HepG2 (cell line): ENCODE data around the gene WDR20. TPM values are rescaled to one million over a fixed set of nuclear protein-coding genes. Genes with fewer than 3 reads are reported as not detected.

Experiments
- ELF1 ChIP-seq: sonication (generic); formaldehyde crosslinking; IDR thresholded peaks from 2 replicates; pipeline ENCODE4 v1.4.0; 2020; ENCODE audit warnings: missing genetic modification reagents
- HHEX ChIP-seq: IDR thresholded peaks from 2 replicates; pipeline ENCODE4 v1.6.1; 2016; ENCODE audit warnings: control low read depth
- REPIN1 ChIP-seq: sonication (generic); formaldehyde crosslinking; IDR thresholded peaks from 2 replicates; pipeline ENCODE4 v1.8.0; 2022; ENCODE audit warnings: missing genetic modification reagents, low read depth, mild to moderate bottlenecking, borderline replicate concordance
- SALL2 ChIP-seq: sonication (generic); formaldehyde crosslinking; IDR thresholded peaks from 2 replicates; pipeline ENCODE4 v1.8.1; 2023; ENCODE audit warnings: mild to moderate bottlenecking, missing genetic modification reagents, inconsistent platforms
- ZKSCAN5 ChIP-seq: sonication (generic); formaldehyde crosslinking; IDR thresholded peaks from 2 replicates; pipeline ENCODE4 v1.5.1; 2020; ENCODE audit warnings: mild to moderate bottlenecking, missing genetic modification reagents
- ZNF234 ChIP-seq: sonication (generic); formaldehyde crosslinking; conservative IDR thresholded peaks from 2 replicates; pipeline ENCODE4 v1.5.1; 2020; ENCODE audit warnings: mild to moderate bottlenecking, missing genetic modification reagents
- ZNF354B ChIP-seq: sonication (generic); formaldehyde crosslinking; IDR thresholded peaks from 2 replicates; pipeline ENCODE4 v1.8.0; 2022; ENCODE audit warnings: mild to moderate bottlenecking, missing genetic modification reagents
- ZNF484 ChIP-seq: sonication (generic); formaldehyde crosslinking; IDR thresholded peaks from 2 replicates; pipeline ENCODE4 v1.5.1; 2020; ENCODE audit warnings: mild to moderate bottlenecking, low read depth, missing genetic modification reagents, borderline replicate concordance
- ZNF615 ChIP-seq: sonication (generic); formaldehyde crosslinking; IDR thresholded peaks from 2 replicates; pipeline ENCODE4 v1.5.0; 2020; ENCODE audit warnings: mild to moderate bottlenecking, missing genetic modification reagents, borderline replicate concordance
- ZNF720 ChIP-seq: sonication (generic); formaldehyde crosslinking; IDR thresholded peaks from 2 replicates; pipeline ENCODE4 v1.4.0; 2020; ENCODE audit warnings: missing genetic modification reagents
- polyA plus RNA-seq, 8 experiments: library from polyadenylated mRNA; depleted of rRNA in 3 of 8; stranded (reverse) in 7 of 8; unstranded in 1 of 8; fragments of >200 nt; fragmentation: Illumina TruSeq in 4 of 8; extraction: Trizol in 4 of 8; gene quantifications; 2 replicates each; pipeline versions ENCODE4 v1.2.1 to v1.2.3, GENCODE V29; 2011 to 2016; ENCODE audit warnings: low read depth in 4 of 8, missing spikeins in 1 of 8, mixed read lengths in 1 of 8; ENCODE audit not compliant: insufficient read depth in 1 of 8
- total RNA-seq, 5 experiments: library from RNA; depleted of rRNA; stranded (reverse); fragments of >200 nt; fragmentation: Illumina TruSeq; extraction: Trizol; gene quantifications; 2 replicates each; pipeline ENCODE4 v1.2.3, GENCODE V29; 2016; ENCODE audit warnings: low read depth in 1 of 5
- TF ChIP-seq, protein P1 (sequence below): sonication (generic); formaldehyde crosslinking; IDR thresholded peaks from 2 replicates; pipeline ENCODE4 v1.4.0; 2020; ENCODE audit warnings: missing genetic modification reagents, borderline replicate concordance
- TF ChIP-seq, protein P2 (sequence below), 2 experiments: sonication (generic) in 1 of 2; formaldehyde crosslinking in 1 of 2; IDR thresholded peaks; 2 replicates each; pipeline versions ENCODE4 v1.4.0 to v1.6.1; 2016 to 2020; ENCODE audit warnings: borderline replicate concordance in 1 of 2, low read depth in 1 of 2, mild to moderate bottlenecking in 1 of 2, missing genetic modification reagents in 1 of 2
- TF ChIP-seq, protein P3 (sequence below): sonication (generic); formaldehyde crosslinking; IDR thresholded peaks from 2 replicates; pipeline ENCODE4 v1.4.0; 2020; ENCODE audit warnings: mild to moderate bottlenecking, missing genetic modification reagents

WDR20 gene
- total and polyA plus RNA-seq, 2 of the 13 experiments (the other 11 are each of a cell fraction or from before 2014, with no cell fraction given): 10.4 to 23.2 TPM

DNA sequence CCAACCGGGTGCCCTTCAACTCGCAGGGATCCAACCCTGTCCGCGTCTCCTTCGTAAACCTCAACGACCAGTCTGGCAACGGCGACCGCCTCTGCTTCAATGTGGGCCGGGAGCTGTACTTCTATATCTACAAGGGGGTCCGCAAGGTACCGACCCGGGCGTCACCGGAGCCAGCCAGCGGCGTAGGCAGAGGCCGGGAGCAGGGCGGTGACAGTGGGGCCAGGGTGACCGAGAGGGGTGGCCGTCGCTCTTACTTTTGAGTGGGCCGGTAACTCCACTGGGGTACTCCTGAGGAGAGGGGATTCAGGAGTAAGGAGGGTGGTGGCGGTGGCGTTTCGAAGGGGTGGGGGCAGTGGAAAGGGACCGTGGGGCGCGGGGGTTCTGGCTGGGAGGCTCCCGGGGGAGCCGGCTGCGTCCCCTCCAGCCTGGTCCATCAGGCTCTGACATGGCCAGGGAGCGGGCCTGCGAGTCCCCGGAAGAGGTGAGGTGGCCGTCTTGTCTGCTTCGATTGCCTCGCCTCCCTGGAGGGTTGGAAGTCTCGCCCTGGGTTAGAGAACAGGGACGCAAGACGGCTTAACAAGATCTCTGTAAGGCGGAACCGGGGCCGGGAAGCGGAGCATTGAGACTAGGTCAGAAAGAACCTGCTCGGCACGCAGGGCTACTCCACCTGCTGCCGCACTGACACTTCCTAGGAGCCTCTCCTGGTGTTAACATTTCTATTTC lies 491 bp downstream of the WDR20 start (continued):
- TF ChIP-seq, protein P1, sequence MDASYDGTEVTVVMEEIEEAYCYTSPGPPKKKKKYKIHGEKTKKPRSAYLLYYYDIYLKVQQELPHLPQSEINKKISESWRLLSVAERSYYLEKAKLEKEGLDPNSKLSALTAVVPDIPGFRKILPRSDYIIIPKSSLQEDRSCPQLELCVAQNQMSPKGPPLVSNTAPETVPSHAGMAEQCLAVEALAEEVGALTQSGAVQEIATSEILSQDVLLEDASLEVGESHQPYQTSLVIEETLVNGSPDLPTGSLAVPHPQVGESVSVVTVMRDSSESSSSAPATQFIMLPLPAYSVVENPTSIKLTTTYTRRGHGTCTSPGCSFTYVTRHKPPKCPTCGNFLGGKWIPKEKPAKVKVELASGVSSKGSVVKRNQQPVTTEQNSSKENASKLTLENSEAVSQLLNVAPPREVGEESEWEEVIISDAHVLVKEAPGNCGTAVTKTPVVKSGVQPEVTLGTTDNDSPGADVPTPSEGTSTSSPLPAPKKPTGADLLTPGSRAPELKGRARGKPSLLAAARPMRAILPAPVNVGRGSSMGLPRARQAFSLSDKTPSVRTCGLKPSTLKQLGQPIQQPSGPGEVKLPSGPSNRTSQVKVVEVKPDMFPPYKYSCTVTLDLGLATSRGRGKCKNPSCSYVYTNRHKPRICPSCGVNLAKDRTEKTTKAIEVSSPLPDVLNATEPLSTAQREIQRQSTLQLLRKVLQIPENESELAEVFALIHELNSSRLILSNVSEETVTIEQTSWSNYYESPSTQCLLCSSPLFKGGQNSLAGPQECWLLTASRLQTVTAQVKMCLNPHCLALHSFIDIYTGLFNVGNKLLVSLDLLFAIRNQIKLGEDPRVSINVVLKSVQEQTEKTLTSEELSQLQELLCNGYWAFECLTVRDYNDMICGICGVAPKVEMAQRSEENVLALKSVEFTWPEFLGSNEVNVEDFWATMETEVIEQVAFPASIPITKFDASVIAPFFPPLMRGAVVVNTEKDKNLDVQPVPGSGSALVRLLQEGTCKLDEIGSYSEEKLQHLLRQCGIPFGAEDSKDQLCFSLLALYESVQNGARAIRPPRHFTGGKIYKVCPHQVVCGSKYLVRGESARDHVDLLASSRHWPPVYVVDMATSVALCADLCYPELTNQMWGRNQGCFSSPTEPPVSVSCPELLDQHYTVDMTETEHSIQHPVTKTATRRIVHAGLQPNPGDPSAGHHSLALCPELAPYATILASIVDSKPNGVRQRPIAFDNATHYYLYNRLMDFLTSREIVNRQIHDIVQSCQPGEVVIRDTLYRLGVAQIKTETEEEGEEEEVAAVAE (CRISPR knock-in tag): no peak
- no peak for TF ChIP-seq ELF1 (CRISPR knock-in tag)
- no peak for TF ChIP-seq HHEX (CRISPR knock-in tag)
- TF ChIP-seq ZNF234 (CRISPR knock-in tag): no peak
- no peak for TF ChIP-seq REPIN1 (CRISPR knock-in tag)
- 0 out of 2 replicates have a peak, but pooled peaks have one; percentile 27 for TF ChIP-seq ZNF354B (CRISPR knock-in tag)
- TF ChIP-seq, protein P2, sequence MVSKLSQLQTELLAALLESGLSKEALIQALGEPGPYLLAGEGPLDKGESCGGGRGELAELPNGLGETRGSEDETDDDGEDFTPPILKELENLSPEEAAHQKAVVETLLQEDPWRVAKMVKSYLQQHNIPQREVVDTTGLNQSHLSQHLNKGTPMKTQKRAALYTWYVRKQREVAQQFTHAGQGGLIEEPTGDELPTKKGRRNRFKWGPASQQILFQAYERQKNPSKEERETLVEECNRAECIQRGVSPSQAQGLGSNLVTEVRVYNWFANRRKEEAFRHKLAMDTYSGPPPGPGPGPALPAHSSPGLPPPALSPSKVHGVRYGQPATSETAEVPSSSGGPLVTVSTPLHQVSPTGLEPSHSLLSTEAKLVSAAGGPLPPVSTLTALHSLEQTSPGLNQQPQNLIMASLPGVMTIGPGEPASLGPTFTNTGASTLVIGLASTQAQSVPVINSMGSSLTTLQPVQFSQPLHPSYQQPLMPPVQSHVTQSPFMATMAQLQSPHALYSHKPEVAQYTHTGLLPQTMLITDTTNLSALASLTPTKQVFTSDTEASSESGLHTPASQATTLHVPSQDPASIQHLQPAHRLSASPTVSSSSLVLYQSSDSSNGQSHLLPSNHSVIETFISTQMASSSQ (IDR thresholded peaks at IDR 0.05; ENCODE audit: low read depth): no peak
- TF ChIP-seq, protein P2 (CRISPR knock-in tag; IDR thresholded peaks at IDR 0.05; ENCODE audit: borderline replicate concordance): no peak
- no peak for TF ChIP-seq ZNF615
- no peak for TF ChIP-seq SALL2 (CRISPR knock-in tag)
- no peak for TF ChIP-seq ZNF484 (CRISPR knock-in tag)
- TF ChIP-seq, protein P3, sequence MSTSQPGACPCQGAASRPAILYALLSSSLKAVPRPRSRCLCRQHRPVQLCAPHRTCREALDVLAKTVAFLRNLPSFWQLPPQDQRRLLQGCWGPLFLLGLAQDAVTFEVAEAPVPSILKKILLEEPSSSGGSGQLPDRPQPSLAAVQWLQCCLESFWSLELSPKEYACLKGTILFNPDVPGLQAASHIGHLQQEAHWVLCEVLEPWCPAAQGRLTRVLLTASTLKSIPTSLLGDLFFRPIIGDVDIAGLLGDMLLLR (CRISPR knock-in tag): 0 out of 2 replicates have a peak, but pooled peaks have one; percentile 59
- no peak for TF ChIP-seq ZNF720 (CRISPR knock-in tag)
- no peak for TF ChIP-seq ZKSCAN5 (CRISPR knock-in tag)
